Fibroblast of peridontal ligament (primary cell): Measurements from ENCODE around the gene BMS1.
"Not testable (repeated sequence)": the region's sequence is repeated elsewhere in the genome, so short reads cannot be mapped to it uniquely, and the experiment has no call there.

ENCODE experiments used
- DNase-seq: peaks from one replicate; pipeline ENCODE4 v3.0.0-alpha.2; 2010; ENCODE audit errors: extremely low read depth

The BMS1 gene

DNA sequence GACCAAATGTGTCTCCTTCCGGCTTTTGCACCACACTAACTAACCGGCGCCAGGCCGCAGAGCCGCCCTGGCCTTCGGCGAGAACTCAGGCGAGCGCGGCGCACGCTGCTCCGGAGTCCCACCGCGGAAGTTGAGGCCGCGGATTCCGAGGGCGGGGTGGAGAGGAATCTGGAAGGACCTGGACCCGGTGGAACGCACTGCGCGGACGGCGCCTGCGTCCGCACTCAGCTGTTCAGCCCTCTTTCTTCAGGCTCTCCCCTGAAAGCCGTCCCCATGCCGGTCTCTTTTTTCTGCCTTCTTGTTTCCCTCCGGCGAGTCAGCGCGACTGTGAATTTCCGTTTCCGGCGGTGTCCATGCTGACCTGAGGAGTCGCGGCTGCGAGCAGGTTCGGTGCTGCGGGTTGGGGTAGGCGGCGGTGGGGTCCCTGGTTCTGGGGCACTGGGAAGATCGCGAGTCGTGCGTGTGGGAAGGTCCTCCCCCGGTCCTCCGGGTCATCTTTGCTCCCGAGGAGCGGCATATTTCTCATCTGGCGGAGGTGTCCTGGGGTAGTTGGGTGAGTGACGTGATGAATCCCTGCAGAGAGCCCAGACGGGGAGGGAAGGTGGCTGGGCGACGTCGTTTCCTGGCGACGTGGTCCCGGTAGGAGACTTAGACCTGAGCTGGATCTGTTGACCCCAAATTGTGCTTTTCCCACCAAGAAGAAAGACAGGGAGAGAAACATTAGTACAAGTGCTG is at the start of gene BMS1:
Gene BMS1, plus strand, starts transcription at position 350 of the 735 bp plus-strand sequence. CDS start 1,600 bp downstream, outside the sequence.
- DNase-seq = peak; percentile 93

DNA sequence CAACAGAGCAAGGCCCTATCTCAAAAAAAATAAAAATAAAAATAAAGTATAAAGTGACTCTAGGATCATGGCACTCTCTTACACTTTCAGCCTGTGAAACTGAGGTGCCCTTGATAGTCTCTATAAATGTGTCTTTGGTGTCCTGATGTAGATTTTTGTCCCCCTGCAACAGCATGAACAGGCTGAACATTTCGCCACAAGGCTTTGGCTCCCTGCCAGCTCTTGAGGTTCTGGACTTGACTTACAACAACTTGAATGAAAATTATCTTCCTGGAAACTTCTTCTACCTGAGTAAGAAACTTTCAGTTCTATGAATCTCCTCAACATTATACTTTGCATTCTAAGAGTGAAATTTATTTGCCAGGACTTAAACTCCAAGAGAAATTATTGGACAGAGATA is 48.1 kb upstream of the BMS1 start:
- no peak for DNase-seq

GRCh38 chr10:42738679-42739078 is 43.9 kb upstream of the BMS1 start:
- no peak for DNase-seq

- not testable (repeated sequence) for DNase-seq
Observed at GRCh38 chr10:42741536-42741935, 41.1 kb upstream of the BMS1 start.

- no peak for DNase-seq
Observed at GRCh38 chr10:42743697-42744096, 38.9 kb upstream of the BMS1 start.

DNA sequence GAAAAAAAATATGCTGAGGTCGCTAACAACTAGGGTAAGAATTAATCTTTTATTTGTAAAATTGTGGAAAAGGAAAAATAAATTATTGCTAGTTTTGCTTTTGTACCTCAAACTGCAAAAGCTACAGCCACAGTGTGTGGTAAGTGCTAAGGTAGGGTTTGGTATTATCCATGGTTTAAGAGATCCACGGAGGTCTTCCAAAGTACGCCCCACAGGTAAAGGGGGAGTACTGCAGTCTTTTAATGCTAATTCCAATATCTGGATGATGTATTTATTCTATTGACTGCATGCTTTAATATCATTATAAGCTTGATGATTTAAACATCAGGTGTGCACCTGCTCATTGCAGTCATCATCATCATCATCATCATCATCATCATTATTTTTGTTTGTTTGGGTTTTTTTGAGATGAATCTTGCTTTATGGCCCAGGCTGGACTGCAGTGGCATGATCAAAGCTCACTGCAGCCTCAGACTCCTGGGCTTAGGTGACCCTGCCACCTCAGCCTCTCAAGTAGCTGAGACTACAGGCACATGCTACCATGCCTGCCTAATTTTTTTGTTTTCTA is 38.4 kb upstream of the BMS1 start:
- DNase-seq = no peak

DNA sequence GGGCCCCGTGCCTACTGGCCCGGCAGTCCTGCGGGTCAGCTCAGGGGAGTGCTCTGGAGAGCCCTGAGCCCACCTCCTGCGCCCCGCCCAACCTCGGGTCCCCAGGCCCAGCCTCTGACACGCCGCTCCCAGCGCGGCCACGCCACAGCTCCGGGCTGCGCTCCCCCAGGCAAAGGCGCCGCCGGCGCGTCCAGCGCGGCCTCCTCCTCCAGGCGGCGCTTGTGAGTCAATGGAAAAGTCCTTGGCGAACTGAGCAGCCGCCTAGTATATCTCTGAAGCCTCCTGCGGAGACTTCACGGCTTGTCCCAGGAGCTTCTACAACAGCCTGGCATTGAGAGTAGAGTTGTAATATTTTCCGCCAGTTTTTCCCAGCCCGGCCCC is 29.5 kb upstream of the BMS1 start:
- peak; percentile 46 for DNase-seq

- no peak for DNase-seq
Observed at GRCh38 chr10:42753507-42754154, 29.0 kb upstream of the BMS1 start.

DNA sequence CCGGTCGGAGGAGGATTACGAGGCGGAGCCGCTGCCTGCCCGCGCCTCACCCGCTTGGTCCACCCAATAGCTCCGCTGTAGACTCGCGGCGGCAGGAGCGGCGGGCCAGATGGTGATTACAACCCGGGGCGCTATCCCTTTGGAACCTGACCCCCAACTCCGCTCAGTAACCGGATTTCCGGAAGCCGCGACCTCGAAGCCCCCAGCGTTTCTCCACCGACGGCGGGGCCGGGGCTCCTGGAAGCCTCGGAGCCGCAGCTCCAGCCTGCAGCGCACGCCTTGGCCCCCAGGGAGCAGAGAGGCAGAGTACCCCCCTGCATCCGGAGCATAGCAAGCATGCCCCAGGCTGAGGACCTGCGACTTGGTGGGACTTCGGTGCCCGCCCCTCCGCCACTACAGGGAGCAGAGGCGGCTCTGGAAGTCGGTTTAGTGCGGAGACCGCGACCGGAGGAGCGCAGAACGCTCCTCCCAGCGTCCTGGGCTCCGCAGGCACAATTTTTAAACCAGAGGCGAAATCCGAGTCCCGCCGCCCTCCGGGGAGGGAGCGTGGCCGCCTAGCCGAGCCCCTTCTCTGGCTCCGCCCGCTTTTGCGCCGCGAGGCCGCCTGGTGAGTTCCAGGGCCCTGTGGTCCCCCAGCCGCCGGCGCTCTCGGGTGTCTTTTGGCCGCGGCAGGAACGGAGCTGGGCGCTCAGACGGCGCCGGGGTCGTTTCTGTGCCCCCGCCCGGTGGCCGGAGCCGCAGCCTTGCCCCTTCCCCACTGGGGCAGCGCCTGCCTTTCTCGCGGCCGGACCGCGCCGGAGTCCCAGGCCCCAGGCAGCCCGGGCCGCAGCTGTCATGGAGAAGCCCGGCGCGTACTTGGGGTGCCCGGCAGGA is 28.2 kb upstream of the BMS1 start:
- DNase-seq = peak; percentile 1

DNA sequence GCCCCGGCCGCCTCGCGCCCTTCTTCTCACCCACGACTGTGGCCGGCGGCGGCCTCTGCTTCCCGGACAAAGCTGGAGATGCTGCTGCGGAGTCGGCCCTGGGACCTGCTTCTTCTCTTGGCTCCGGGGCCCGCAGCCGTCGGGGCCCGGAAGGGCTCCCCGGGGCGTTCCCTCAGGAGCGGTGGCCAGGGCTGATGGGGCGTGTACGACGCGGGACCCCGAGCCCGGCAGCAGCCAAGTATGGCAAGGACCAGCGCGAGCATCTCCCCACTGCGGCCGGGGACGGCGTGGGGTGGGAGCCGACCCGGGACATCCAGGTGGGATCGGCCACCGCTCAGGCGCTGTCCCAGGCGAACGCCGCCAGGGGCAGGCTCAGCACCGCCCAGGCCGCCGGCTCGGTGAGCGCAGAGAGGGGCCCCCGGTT is 27.6 kb upstream of the BMS1 start:
- DNase-seq = no peak

DNA sequence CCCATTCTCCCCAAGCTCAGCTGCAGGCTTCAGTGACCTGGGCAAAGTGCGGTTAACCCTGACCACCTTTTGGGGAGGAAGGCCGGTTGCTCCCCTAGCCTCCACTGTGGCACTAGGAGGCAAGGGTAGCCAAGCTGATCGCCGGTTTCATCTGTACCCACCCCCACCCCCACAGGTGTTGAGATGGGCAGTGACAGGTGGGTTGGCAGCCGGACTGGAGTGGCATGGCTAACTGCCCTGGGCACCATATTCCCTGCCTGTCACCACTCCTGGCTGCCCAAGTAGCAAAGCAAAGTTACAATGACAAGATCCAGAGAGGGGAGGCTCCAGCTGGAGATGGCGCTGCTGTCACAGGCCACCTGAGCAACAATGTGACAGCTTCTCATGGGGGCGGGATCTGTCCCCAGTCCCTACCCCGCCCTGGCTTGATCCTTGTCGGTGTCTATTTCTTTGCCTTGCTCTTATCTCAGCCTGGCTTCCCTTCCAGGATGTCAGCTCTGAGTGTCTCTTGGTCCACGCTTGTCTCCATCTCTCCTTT is 27.0 kb upstream of the BMS1 start:
- DNase-seq = no peak

- no peak for DNase-seq
Observed at GRCh38 chr10:42767906-42768305, 14.7 kb upstream of the BMS1 start.

DNA sequence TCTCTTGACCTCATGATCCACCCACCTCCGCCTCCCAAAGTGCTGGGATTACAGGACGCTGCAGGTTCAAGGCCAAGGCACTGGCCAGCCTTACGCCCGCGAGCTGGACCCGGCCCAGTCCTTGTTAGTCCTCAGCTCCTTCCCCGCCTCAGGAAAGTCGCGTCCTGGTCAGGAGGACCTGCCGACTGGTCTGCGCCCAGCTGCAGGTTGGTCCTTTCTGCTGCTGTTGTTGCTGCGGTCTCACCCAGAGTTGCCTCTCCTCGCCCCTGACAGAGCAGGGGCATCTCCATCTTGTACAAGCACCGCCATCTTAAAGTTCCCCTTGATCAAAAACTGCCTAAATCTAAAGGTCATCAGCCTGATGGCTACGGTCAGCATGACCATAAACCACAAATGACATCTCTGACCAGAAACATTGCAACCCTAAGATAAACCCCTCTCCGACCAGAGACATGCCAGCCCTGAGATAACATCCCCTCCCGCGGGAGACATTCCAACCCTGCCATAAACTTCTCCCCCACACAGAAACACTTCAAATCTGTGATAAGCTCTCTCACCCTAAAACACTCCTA is 13.9 kb upstream of the BMS1 start:
- DNase-seq = no peak

DNA sequence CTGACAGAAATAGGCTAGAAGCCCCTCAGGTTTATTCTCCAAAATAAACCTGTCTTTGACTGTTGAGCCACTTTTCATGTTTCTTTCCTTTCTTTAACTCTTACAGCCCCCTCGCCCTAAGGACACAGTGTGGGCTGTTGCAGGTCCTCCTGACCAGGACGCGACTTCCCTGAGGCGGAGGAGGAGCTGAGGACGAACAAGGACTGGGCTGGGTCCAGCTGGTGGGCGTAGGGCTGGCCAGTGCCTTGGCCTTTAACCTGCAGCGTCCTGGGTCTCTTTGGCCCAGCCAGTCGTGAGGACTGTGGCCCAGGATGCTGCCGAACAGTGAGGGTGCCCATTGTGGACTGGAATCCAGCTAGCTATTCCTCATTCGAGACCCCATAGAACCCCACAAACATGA is 13.4 kb upstream of the BMS1 start:
- no peak for DNase-seq

DNA sequence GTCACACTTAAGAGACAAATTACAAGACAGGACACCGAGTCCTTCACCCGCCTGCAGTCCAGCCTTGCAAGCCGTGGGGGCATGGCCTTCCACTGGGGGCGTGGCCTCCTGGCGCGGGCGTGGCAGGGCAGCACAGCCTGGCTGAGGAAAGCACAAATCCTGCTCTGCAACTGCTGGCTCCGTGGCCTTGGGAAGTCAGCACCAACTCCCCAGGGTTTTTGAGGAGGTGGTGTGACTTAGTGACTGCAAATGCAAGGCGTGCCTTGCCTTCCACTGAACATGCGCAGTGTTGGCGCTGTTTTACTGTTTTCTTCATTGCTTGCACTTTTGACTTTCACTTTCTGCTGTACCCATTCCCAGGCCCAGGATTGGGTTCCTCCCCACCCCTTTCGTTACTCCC is 12.9 kb upstream of the BMS1 start:
- no peak for DNase-seq

GRCh38 chr10:42776681-42777080 is 5.9 kb upstream of the BMS1 start:
- no peak for DNase-seq

GRCh38 chr10:42780456-42780855 is 2.1 kb upstream of the BMS1 start:
- no peak for DNase-seq

- DNase-seq = no peak
Observed at GRCh38 chr10:42781893-42782445, 626 bp upstream of the BMS1 start.

DNA sequence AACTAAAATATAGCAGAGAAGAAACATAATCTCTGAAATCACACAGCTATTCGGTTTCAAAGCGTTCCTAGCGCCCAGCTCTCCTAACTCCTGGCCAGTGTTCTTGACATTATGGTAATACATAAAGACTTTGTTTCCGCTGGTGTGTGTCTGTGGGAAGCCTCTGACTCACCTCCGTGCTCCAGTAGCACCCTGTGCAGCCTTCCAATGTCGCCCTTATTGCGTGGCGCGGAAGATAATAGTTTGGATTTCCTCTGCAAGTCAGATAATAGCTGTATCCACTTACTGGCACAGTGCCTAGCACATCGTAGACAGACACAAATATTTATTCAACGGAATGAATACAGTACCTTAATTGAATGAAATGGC is 570 bp downstream of the BMS1 start:
- peak; percentile 29 for DNase-seq

GRCh38 chr10:42785759-42786158 is 3.2 kb downstream of the BMS1 start:
- no peak for DNase-seq

- DNase-seq = no peak
Observed at GRCh38 chr10:42790835-42791234, 8.2 kb downstream of the BMS1 start.
